Thoracic aorta (tissue), 2 donors: Measurements from ENCODE around the gene RAD51C. TPM values are rescaled to one million over a fixed set of nuclear protein-coding genes. Genes with fewer than 3 reads are reported as not detected.
"Not testable (repeated sequence)": the region's sequence is repeated elsewhere in the genome, so short reads cannot be mapped to it uniquely, and the experiment has no call there.

ENCODE experiments used
- ATAC-seq: fragments of 150-250 bp; one replicate; pipeline ENCODE4 v1.8.0; 2017; ENCODE audit warnings: low read depth; ENCODE audit not compliant: insufficient number of reproducible peaks, low FRiP score
- DNase-seq: peaks from one replicate; pipeline ENCODE4 v3.0.0-alpha.2; 2020; ENCODE audit warnings: low spot score
- H3K27ac ChIP-seq, 2 donors: fragments of 200-600 bp; sonication (generic); 1 replicate in 1 of 2; 2 replicates in 1 of 2; pipeline ENCODE4 v1.5.1; 2016; ENCODE audit warnings: mild to moderate bottlenecking in 2 of 2, moderate library complexity in 2 of 2
- H3K27me3 ChIP-seq: fragments of 200-600 bp; sonication (generic); replicated peaks from 2 replicates; pipeline ENCODE4 v1.6.0; 2016; ENCODE audit warnings: mild to moderate bottlenecking; ENCODE audit not compliant: insufficient read depth
- H3K36me3 ChIP-seq: fragments of 200-600 bp; sonication (generic); one replicate; pipeline ENCODE4 v1.5.1; 2016
- H3K4me1 ChIP-seq, 2 donors: fragments of 200-600 bp; sonication (generic); 1 replicate in 1 of 2; 2 replicates in 1 of 2; pipeline versions ENCODE4 v1.5.1 to v1.6.0; 2016; ENCODE audit warnings: low read depth in 2 of 2, mild to moderate bottlenecking in 1 of 2; ENCODE audit not compliant: control insufficient read depth in 1 of 2
- H3K4me3 ChIP-seq: fragments of 200-600 bp; sonication (generic); 2 replicates; pipeline ENCODE4 v1.5.1; 2016; ENCODE audit warnings: mild to moderate bottlenecking
- H3K9me3 ChIP-seq: fragments of 200-600 bp; sonication (generic); 2 replicates; pipeline ENCODE4 v1.5.1; 2016
- total RNA-seq, 2 donors: library from RNA; depleted of rRNA; stranded (reverse); fragments of >200 nt; gene quantifications; one replicate each; pipeline versions ENCODE4 v1.1.0 to v1.2.3, GENCODE V29; 2016
- TF ChIP-seq, protein P1 (sequence below): fragments of 200-600 bp; sonication (generic); IDR thresholded peaks from one replicate; pipeline ENCODE4 v1.5.1; 2019; ENCODE audit warnings: antibody characterized with exemption

Gene RAD51C
- total RNA-seq, 2 donors from 2014 or later = 14.6 to 15.4 TPM

GRCh38 chr17:58667934-58668597, 24.3 kb upstream of the RAD51C start:
- no peak for DNase-seq
- Histone ChIP-seq H3K27me3 (no peaks in the 10 kb centered on the region), H3K4me3 (no peak overlapping the region), H3K36me3 (no peaks in the 10 kb centered on the region), H3K9me3 (no peaks in the 10 kb centered on the region), H3K4me1 (no peaks in the 10 kb centered on the region), H3K27ac (no peak overlapping the region)
- ATAC-seq = no peak
- TF ChIP-seq, protein P1, sequence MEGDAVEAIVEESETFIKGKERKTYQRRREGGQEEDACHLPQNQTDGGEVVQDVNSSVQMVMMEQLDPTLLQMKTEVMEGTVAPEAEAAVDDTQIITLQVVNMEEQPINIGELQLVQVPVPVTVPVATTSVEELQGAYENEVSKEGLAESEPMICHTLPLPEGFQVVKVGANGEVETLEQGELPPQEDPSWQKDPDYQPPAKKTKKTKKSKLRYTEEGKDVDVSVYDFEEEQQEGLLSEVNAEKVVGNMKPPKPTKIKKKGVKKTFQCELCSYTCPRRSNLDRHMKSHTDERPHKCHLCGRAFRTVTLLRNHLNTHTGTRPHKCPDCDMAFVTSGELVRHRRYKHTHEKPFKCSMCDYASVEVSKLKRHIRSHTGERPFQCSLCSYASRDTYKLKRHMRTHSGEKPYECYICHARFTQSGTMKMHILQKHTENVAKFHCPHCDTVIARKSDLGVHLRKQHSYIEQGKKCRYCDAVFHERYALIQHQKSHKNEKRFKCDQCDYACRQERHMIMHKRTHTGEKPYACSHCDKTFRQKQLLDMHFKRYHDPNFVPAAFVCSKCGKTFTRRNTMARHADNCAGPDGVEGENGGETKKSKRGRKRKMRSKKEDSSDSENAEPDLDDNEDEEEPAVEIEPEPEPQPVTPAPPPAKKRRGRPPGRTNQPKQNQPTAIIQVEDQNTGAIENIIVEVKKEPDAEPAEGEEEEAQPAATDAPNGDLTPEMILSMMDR = no peak

DNA sequence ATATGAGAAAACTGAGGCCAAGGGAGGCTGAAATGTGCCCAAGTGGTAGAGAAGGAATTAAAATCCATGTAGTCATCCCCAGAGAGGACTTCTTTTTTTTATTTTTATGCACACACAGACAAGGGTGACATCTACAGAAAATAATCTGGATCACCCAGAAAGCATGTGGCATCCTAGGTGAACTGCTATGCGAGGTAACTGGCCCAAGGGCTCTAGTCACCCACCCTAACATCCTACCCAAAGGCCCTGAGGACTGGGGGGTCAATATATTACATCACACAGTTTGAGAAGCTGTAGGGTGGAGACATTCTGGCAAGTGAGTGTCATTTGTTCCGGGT, 23.8 kb upstream of the RAD51C start:
- Histone ChIP-seq H3K4me3 (no peak overlapping the region), H3K9me3 (no peaks in the 10 kb centered on the region)
- TF ChIP-seq, protein P1 = no peak

GRCh38 chr17:58669853-58670252, 22.5 kb upstream of the RAD51C start:
- ATAC-seq (no peak), DNase-seq (no peak)
- no peak overlapping the region for H3K27ac ChIP-seq
- TF ChIP-seq, protein P1 = no peak
- no peaks in the 10 kb centered on the region for H3K36me3 ChIP-seq
- no peak overlapping the region for H3K4me3 ChIP-seq
- no peaks in the 10 kb centered on the region for H3K4me1 ChIP-seq
- H3K9me3 ChIP-seq = no peaks in the 10 kb centered on the region
- no peaks in the 10 kb centered on the region for H3K27me3 ChIP-seq

More for the DNA sequence above, 23.8 kb upstream of the RAD51C start:
- ATAC-seq (no peak), DNase-seq (no peak)
- Histone ChIP-seq H3K27ac (no peak overlapping the region), H3K36me3 (no peaks in the 10 kb centered on the region), H3K4me1 (no peaks in the 10 kb centered on the region), H3K27me3 (no peaks in the 10 kb centered on the region)

- TF ChIP-seq, protein P1 = no peak
- H3K4me3 ChIP-seq = no peak overlapping the region
- no peak overlapping the region for H3K27ac ChIP-seq
- ATAC-seq = no peak
- no peak for DNase-seq
- H3K4me1 ChIP-seq = no peaks in the 10 kb centered on the region
- no peaks in the 10 kb centered on the region for H3K9me3 ChIP-seq
- no peaks in the 10 kb centered on the region for H3K36me3 ChIP-seq
- no peaks in the 10 kb centered on the region for H3K27me3 ChIP-seq
Observed at GRCh38 chr17:58671969-58672368, 20.4 kb upstream of the RAD51C start.

- H3K4me1 ChIP-seq = no peaks in the 10 kb centered on the region
- H3K27me3 ChIP-seq = no peaks in the 10 kb centered on the region
- TF ChIP-seq, protein P1 = no peak
- H3K9me3 ChIP-seq = no peaks in the 10 kb centered on the region
- H3K27ac ChIP-seq = no peak overlapping the region
- no peak for ATAC-seq
- H3K4me3 ChIP-seq = no peak overlapping the region
- no peak for DNase-seq
- no peaks in the 10 kb centered on the region for H3K36me3 ChIP-seq
Observed at GRCh38 chr17:58677194-58677880, 15.1 kb upstream of the RAD51C start.

GRCh38 chr17:58678287-58678686, 14.1 kb upstream of the RAD51C start:
- not testable (repeated sequence) for H3K27me3 ChIP-seq, DNase-seq, H3K4me3 ChIP-seq, H3K4me1 ChIP-seq, ATAC-seq, H3K9me3 ChIP-seq, H3K36me3 ChIP-seq, H3K27ac ChIP-seq
